Right lobe of liver (tissue), 4 donors: ENCODE measurements around the gene ARPC1B.

ENCODE experiments used
- POLR2A ChIP-seq: fragments of 450-650 bp; IDR thresholded peaks from one replicate; pipeline ENCODE4 v1.6.1; 2017; ENCODE audit warnings: antibody characterized with exemption, mild to moderate bottlenecking
- TF ChIP-seq, protein P1 (sequence below), 4 donors: fragments of 200-600 bp in 3 of 4; fragments of 450-650 bp in 1 of 4; IDR thresholded peaks; one replicate each; pipeline versions ENCODE4 v1.5.1 to v1.8.0; 2016 to 2022; ENCODE audit warnings: antibody characterized with exemption in 4 of 4, mild to moderate bottlenecking in 2 of 4
- donor health status: DM: no; HTN: no; CAD: no.
- donor health status: DM: no; HTN: no; CAD: no.
- donor health status: DM: no; HTN: yes; CAD: no.

DNA sequence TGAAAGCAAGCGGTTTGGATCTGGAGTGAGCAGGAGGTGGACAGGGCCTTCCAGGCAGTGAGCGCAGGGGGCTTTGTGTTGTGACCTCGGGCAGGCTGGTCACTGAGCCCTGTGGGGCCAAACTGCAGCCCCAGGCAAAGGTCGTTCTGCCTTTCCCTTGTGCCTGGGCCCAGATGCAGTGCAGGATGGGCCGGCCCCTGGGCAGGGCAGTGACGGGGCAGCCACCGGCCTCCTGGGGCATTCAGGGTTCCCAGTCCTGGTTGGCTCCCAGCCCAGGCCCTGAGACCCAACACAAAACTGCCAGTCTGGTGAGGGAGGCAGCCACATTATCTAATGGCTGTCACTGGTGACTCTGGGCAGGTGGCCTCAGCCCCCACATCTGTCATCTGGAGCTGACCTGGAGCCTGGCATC is 7.1 kb downstream of the ARPC1B start:
- TF ChIP-seq, protein P1, sequence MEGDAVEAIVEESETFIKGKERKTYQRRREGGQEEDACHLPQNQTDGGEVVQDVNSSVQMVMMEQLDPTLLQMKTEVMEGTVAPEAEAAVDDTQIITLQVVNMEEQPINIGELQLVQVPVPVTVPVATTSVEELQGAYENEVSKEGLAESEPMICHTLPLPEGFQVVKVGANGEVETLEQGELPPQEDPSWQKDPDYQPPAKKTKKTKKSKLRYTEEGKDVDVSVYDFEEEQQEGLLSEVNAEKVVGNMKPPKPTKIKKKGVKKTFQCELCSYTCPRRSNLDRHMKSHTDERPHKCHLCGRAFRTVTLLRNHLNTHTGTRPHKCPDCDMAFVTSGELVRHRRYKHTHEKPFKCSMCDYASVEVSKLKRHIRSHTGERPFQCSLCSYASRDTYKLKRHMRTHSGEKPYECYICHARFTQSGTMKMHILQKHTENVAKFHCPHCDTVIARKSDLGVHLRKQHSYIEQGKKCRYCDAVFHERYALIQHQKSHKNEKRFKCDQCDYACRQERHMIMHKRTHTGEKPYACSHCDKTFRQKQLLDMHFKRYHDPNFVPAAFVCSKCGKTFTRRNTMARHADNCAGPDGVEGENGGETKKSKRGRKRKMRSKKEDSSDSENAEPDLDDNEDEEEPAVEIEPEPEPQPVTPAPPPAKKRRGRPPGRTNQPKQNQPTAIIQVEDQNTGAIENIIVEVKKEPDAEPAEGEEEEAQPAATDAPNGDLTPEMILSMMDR (IDR thresholded peaks at IDR 0.05), result no peak
- TF ChIP-seq POLR2A, result no peak
